ENCODE measurements around the gene KSR2.
"Not testable (repeated sequence)": the region's sequence is repeated elsewhere in the genome, so short reads cannot be mapped to it uniquely, and the experiment has no call there.

KSR2 gene

DNA sequence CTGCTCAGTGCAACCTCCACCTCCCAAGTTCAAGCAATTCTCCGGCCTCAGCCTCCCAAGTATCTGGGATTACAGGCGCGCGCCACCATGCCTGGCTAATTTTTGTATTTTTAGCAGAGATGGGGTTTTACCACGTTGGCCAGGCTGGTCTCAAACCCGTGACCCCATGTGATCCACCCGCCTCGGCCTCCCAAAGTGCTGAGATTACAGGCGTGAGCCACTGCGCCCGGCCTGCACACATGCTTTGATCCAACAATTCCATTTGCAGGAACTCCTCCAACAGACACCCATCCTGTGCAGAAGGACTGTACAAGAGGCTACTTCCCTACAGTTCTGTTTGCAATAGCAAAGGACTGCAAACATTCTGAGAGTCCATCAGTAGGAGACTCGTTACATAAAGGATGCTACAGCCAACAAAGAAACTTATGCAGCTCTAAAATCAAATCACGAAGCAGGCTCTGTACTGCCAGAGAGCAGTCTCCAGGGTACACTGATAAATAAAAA is 108.0 kb downstream of the KSR2 start:
- DNase-seq (ENCODE audit: low read depth in 1 of 2, low spot score in 1 of 2): not testable (repeated sequence)

DNA sequence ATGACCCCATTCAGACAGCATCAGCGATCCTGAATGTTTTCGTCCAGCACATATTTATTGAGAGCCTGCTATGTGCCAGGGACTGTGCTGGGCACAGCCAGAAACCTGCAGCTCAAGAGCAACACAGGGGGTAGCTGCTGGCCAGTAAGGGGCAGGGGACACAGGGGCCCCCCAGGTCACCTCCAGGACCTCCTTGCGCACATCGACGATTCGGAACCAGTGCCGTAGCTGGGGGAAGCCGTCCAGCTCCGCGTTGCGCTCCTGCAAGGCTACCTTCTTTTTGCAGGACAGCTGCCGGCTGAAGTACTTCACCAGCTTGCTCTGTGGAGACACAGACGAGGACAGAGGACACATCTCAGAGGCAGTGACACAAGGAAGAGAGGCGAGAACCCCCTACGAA is 108.7 kb downstream of the KSR2 start:
- no peak for DNase-seq (ENCODE audit: low read depth in 1 of 2, low spot score in 1 of 2)

DNA sequence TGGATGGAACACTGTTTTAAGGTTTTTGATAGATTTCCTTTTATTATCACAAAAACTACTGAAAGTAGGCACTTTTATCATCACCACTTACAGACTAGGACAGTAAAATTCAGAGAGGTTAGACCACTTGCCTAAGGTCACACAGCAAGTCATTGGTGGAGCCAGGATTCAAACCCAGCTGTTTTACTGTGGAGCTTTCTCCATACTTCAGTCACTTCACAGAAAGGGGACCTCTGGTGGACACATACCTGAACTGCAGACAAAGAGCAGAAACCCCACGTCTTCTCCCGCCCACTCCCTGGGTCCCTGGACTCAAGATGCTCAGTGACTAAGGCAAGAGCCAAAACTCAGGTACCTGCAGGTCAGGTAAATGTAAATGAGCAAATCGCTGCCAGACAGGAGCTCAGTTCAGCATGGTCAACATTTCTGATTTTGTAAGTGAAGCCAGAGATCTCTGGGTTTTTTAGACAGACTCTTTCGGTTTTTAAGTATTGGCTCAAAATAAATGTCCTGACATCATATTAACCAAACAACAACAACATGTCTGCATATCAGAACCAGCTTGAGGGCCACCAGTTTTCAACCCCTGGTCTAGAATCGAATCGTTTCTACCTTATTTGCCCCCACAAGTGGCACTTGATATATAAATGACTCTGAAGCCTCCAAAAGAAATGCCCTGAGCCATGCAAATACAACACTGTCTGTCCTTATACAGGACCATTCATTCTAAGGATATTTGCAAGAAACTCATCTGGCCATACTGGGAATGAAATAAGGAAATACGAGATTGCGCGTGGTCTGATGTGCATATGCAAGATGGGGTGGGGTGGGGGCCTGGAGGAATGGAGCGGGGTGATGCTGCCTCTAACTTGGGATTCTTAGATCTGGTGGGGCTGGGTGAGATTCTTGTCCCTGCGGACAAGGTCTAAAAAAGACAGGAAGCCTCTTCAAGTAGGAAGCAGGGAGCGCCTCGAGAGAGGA is 110.9 kb downstream of the KSR2 start:
- peak; percentile 22 to 56 for DNase-seq (ENCODE audit: low read depth in 1 of 2, low spot score in 1 of 2)

DNA sequence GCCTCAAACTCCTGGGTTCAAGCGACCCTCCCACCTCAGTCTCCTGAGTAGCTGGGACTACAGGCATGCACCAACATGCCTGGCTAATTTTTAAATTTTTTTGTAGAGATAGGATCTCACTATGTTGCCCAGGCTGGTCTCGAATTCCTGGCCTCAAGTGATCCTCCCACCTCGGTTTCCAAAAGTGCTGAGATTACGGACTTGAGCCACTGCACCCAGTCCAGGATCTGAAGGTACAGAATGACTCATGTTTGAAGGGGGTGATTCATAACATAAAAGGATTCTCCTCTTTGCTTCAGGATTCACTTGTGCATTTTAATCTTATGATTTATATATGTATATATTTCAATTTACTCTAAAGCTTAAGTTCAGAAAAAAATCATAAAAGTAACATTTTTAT is 111.7 kb downstream of the KSR2 start:
- not testable (repeated sequence) for DNase-seq (ENCODE audit: low read depth in 1 of 2, low spot score in 1 of 2)

DNA sequence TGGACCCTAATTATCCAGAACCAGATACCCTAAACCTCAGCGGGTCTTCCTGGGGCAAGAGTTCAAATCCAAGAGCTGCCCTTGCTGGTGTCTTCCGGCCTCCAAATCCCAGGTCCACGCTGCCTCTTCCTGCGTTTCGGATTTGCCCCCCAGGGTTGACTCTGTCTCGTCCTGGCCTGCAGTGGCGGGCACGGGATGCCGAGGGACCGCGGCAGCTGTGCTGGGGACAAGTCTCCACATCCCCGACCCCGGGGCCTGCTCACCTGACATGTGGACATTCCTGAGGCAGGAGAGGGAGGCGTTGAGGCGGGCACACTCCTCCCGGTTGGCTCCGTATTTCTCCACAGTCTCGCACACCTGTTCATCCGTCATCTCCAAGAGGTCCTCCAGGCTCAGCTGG is 113.6 kb downstream of the KSR2 start:
- no peak for DNase-seq (ENCODE audit: low read depth in 1 of 2, low spot score in 1 of 2)

DNA sequence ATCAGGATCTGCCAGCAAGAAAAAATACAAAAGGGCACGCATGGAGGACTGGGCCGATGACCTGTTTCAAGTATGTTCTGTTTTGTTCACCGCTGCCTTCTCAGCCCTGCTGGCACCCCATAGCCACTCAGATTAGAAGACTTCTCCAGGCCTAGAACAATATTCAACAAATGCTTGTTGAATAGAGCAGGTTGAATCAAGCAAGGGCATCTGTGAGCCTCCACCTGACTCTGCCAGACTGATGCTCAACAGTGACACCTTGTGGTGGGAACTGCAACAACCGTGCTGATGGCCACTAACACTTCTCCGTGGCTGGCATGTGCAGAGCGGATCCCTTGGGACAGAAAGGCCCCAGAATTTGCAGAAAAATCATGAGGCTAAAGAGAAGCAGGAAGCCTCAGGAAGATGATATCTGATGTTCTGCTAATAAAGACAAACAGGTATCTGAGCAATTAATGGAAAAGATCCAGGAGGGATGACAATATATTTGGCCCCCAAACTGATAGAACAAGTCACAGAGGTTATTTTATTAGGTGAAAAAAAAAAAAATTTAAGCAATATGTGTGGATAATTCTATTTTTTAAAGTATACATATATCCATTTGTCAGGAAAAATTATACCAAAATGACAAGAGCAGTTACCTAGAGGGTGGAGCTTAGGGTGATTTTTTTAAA is 114.3 kb downstream of the KSR2 start:
- peak in 1 of 2 donors; percentile 34 for DNase-seq (ENCODE audit: low read depth in 1 of 2, low spot score in 1 of 2)

DNA sequence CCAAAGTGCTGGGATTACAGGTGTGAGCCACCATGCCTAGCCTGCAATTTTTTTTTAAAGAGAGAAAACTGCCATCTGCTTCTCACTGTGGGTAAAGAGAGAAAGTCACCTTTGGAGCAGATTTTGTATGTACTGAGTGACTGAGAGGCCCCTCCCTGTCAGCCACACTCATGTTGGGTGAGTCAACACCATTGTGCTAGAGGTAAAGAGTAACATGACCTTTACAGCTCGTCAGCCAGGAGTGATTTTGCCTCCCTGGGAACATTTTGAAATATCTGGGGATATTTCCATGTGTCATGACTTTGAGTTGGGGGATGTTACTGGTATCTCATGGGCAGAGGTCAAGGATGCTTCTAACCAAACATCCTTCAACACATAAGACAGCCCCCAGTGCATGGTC is 115.2 kb downstream of the KSR2 start:
- no peak for DNase-seq (ENCODE audit: low read depth in 1 of 2, low spot score in 1 of 2)

DNA sequence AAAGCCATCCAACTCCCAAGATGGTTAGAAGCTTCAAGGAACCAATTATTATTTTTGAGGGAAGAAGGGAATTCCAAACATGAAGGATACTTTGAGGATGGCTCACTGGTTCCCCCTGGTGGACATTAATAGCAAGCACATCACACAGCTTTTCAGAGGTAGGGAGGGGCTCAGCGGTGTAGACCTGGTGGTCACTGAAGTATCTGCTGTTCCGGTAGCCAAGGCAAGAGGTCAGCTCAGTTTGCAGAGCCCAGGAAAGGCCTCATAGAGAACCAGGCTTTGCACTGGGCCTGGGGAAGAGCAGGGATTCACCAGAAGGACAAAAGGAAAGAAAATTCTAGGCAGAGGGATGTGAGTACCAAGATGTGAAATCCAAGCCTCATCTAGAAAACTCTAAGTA is 118.7 kb downstream of the KSR2 start:
- no peak for DNase-seq (ENCODE audit: low read depth in 1 of 2, low spot score in 1 of 2)

DNA sequence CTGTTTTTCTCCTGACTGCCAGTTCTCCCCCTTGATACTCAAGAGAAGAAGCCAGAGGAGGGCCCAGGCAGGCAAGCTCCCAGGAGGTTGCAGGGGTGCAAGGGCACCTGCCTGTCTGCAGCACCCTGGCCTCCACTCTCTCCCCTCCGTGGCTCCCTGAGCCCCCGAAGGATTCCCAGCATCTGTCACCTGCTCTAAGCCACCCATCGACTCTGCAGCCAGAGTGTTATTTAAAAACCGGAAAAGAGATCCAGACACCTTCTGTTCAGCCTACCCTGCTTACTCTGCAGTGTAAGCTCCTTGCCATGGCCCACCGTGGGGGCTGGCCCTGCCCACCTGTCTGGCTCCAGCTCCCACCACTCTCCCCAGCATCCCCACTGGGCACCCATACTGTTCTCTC is 121.4 kb downstream of the KSR2 start:
- DNase-seq (ENCODE audit: low read depth in 1 of 2, low spot score in 1 of 2): no peak

DNA sequence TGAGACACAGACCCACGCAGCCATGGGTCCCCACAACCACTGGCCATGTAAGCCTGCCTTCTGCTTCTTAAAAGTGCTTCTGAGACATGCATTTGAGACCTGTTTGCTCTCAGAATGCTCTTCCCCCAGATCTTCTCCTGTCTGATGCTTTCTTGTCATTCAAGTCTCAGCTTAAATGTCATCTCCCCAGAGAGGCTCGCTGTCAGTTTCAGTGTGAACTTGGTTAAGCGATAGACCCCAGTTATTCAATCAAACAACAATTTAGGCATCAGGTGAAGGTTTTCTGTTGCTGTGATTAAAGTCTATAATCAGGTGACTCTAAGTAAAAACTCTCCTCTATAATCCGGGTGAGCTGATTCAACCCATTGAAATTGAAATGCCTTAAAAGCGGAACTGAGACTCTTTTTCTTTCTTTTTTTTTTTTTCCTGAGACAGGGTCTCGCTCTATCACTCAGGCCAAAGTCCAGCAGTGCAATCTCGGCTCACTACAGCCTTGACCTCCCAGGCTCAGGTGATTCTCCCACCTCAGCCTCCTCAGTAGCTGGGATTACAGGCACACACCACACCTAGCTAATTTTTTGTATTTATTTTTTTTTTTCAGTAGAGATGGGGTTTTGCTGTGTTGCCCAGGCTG is 123.4 kb downstream of the KSR2 start:
- no peak for DNase-seq (ENCODE audit: low read depth in 1 of 2, low spot score in 1 of 2)

DNA sequence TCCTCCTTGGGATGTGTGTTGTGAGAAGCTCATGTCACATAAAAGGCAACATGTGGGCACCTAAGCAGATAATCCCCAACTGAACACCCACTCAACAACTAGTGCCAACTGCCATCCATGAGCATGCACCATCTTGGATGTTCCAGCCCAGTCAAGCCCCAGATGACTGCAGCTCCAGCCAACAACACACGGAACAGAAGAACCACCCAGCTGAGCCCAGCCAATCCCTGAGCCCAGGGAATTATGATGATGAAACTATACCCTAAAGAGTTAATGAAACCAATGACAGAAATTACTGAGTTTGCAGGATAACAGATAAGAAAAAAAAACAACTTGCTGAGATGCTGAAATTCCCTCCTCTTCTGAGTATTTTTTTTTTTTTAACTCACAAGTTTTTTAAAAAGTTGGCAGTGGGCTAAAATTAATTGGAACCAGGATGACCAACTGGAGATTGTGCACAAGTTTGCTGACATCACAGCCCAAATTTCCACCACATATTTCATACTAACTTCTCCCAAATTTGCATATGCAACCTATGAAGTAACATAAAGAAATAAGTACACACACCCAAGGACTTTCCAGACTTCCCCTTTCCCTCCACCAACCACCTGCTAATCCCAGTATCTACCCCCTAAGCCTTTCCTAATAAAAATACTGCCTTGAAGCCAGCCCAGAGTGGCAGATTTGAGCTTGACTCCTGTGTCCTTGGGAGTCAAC is 124.5 kb downstream of the KSR2 start:
- no peak for DNase-seq (ENCODE audit: low read depth in 1 of 2, low spot score in 1 of 2)

DNA sequence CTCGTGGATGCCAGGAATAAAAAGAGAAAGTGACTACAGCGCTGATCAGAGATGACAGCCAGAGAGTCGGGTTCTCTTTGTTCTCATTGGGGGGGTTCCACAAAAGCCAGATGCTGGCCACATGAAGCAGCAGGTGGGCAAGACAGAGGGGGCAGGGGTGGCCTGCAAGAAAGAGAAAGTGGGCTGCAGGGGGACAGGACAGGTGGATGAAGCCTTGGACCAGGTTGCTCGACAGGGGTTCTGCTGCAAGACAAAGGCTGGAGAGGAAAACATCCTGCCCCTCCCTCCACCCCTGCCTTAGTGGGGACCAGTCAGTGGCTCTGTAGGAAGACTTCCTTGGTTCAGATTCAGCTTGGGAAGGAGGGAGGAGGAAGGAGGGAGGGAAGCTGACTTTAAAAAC is 126.2 kb downstream of the KSR2 start:
- no peak for DNase-seq (ENCODE audit: low read depth in 1 of 2, low spot score in 1 of 2)

DNA sequence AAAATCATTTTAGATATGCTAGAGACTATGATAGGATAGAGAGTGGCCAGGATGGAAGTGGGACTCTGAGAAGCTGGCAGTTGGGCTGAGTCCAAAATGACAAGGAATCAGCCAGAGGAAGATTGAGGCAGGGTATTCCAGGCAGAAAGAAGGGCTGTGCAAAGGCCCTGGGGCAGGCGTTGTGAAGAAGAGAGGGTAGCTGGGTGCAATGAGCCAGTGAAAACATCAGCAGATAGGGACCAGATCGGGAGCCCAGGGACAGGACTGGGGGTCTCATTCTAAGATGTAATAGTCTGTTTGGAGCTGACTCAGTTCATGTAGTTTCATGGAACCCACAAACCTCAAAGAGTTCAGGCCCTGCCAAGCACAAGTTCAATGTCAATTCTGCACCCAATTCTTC is 126.6 kb downstream of the KSR2 start:
- no peak for DNase-seq (ENCODE audit: low read depth in 1 of 2, low spot score in 1 of 2)

DNA sequence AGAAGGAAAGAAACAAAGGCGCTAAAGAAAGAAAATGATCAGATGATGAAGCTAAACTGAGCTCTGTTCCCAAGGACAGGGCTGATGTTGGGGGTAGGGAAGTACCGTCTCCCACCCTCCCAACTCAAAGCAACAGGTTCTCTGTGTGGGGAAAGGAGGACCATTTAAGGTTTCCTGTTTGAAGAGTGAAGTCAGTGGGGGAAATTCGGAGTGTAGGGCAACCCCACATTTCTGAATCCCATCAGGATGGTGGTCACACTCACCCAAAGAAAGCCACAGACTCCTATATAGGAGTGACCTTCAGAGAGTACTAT is 131.1 kb downstream of the KSR2 start:
- DNase-seq (ENCODE audit: low read depth in 1 of 2, low spot score in 1 of 2): no peak

DNA sequence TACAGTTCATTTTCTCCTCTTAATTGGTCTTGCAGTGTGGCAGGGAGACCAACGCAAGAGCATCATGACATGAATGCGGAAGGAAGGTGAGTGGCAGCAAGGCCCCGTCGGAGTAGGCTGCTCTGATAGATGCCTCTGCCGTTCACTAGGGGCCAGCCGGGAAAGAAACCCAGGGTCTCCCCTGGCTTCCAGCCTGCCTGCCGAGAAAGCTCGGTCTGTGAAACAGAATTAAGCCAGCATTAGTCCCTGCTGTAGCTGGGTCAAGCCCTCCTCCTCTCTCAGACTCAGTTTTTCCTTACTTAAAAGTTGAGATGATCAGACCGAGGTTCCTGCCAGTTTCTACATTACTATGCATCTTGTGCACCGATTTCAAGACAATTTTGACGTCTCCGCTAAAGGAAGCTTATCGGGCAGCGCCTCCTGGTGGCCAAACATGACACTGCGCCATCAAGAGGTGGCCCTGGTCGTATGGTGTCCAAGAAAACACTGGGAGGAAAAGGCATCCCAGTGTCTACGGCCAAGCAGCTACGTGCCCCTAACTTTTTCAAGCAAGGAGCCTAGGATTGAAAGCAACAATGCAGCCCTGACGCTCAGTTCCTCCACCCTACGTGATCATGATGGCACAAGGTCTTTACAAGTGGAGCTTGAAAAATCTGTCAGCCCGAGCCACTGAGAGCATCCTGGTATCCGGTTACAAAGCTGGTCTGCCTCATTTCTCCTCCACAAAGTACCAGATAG is 131.6 kb downstream of the KSR2 start:
- peak; percentile 65 to 69 for DNase-seq (ENCODE audit: low read depth in 1 of 2, low spot score in 1 of 2)

DNA sequence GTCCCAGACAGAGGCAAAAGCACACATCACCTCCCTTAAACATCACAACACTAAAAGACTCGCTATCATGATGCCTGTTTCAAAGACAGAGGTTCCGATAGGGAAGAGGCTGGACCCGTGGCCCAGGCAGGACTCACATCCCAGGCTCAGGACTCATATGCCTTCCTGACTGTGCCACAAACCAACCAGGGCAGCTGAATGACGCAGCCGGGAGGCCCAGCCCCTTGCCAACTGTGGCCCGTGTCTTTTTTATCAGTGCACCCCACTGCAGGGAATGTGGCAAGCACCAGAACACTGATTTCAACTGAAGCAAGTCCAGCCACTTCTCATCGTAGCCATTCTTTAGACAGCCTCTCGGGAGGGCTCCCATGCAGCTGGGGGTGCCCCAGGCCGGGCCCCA is 132.3 kb downstream of the KSR2 start:
- DNase-seq (ENCODE audit: low read depth in 1 of 2, low spot score in 1 of 2): no peak

DNA sequence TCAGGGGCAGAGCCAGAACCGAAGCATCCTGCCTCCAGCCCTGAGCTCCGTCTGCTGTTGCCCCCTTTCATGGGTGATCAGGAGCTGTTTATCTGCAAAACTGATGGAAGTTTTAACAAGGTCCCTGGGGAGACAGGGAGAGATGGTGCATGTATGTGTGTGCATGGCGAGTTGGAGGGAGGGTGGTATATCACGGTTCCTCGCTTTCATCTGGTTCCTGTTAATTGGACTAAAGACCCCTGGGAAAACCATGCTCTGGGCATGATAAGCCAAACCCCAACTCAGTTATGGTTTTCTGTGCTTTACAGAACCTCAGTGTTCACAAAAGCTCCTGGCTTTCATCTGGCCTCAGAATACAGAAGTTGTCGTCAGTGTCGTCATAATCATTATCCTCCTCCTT is 133.6 kb downstream of the KSR2 start:
- DNase-seq (ENCODE audit: low read depth in 1 of 2, low spot score in 1 of 2): no peak

DNA sequence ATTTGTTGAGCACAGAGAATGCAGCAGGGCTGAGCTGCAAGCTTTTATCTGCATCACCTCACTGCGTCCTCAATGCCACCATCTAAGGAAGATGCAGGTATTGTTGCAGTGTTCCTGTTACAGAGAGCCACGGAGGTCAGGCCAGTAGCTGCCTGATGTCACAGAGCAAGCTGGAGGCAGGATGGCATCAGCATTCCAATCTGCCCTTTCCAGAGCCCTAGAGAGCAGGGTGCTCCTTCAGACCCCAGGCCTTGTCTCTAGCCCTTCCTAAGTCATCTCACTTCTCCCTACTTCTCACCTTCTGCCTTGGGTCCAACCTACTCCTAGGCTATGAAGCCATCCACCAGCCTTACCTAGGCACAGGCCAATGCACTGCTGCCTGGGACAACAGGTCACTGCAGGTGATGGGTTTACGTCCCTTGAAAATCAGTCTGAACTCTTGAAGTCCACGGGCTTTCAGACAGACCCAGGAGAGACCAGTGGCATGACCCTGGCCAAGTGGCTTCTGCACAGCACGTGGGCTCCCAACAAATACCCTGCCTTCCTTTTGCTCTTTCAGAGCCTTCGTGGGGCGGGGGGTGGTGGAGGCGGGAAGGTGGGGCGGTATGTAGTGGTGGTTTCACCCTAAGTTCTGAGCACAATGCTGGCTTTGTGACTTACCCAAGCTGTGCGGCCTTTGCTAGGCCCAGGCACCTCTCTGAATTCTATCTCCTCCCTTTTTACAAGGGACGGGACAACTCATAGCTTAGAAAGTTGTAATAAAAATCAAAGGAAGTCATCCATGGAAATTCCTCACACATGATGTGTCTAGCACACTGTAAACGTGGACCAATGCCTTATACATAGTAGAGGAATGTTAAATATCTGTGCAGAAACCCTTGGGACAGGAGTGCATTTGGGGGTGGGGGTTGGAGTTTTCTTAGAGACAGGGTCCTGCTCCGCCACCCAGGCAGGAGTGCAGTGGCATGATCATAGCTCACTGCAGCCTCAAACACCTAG is 136.0 kb downstream of the KSR2 start:
- DNase-seq (ENCODE audit: low read depth in 1 of 2, low spot score in 1 of 2): no peak

DNA sequence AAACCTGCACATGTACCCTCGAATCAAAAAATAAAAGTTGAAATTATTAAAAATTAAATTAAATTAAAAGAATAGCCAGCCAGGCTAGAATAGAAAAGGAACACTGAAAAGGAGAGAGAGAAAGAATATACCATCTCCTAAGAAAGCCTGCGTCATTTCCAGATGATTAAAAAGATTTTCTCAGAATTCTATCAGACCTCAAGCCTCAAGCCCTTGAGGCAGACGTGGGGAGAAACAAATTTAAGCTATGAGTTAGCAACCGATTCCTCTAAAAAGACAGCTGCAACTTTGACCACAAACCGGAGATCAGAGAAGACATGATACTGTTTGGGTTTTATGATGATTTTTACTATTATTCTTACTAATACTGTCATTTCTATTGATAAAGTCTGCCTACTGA is 138.3 kb downstream of the KSR2 start:
- no peak for DNase-seq (ENCODE audit: low read depth in 1 of 2, low spot score in 1 of 2)
